Measurements from ENCODE around the gene DGCR2.
A peak's percentile ranks its signal among the peaks of the same experiment; 100 is the strongest.

The DGCR2 gene

GRCh38 chr22:19064354-19065054 lies 57.7 kb downstream of the DGCR2 start:
- Mint-ChIP-seq H3K4me3 (no peak overlapping the region), H3K27me3 (no peaks in the 10 kb centered on the region), H3K27ac (peak overlapping the region; percentile 56), H3K36me3 (peaks cover 41 to 50% of the 10 kb centered on the region in 2 donors), H3K9me3 (no peaks in the 10 kb centered on the region), H3K4me1 (peaks cover 9 to 17% of the 10 kb centered on the region in 2 donors)
- DNase-seq = no peak
- ATAC-seq (replicated peaks) = no peak

- H3K27me3 Mint-ChIP-seq = no peaks in the 10 kb centered on the region
- H3K9me3 Mint-ChIP-seq = no peaks in the 10 kb centered on the region
- no peak for DNase-seq
- peaks cover 5 to 13% of the 10 kb centered on the region in 2 donors for H3K4me1 Mint-ChIP-seq
- peaks cover 46 to 57% of the 10 kb centered on the region in 2 donors for H3K36me3 Mint-ChIP-seq
- no peak for ATAC-seq (replicated peaks)
- H3K4me3 Mint-ChIP-seq = no peak overlapping the region
- no peak overlapping the region for H3K27ac Mint-ChIP-seq
Measured at GRCh38 chr22:19063581-19064353, 58.4 kb downstream of the DGCR2 start.

- no peak overlapping the region for H3K4me3 Mint-ChIP-seq
- no peaks in the 10 kb centered on the region for H3K9me3 Mint-ChIP-seq
- ATAC-seq (replicated peaks) (no peak), DNase-seq (no peak)
- H3K4me1 Mint-ChIP-seq = peaks cover 2 to 7% of the 10 kb centered on the region in 2 donors
- peaks cover 46 to 58% of the 10 kb centered on the region in 2 donors for H3K36me3 Mint-ChIP-seq
- H3K27me3 Mint-ChIP-seq = no peaks in the 10 kb centered on the region
- no peak overlapping the region for H3K27ac Mint-ChIP-seq
Measured at GRCh38 chr22:19062943-19063308, 59.3 kb downstream of the DGCR2 start.

GRCh38 chr22:19062139-19062942 lies 59.9 kb downstream of the DGCR2 start:
- Mint-ChIP-seq H3K27ac (no peak overlapping the region), H3K4me3 (no peak overlapping the region), H3K27me3 (no peaks in the 10 kb centered on the region), H3K9me3 (no peaks in the 10 kb centered on the region), H3K36me3 (peaks cover 44 to 56% of the 10 kb centered on the region in 2 donors), H3K4me1 (peaks cover 2 to 5% of the 10 kb centered on the region in 2 donors)
- no peak for DNase-seq
- ATAC-seq (replicated peaks) = no peak

GRCh38 chr22:19061471-19062138 lies 60.6 kb downstream of the DGCR2 start:
- H3K36me3 Mint-ChIP-seq = peaks cover 43 to 62% of the 10 kb centered on the region in 2 donors
- no peak overlapping the region for H3K4me3 Mint-ChIP-seq
- peaks cover 2 to 5% of the 10 kb centered on the region in 2 donors for H3K4me1 Mint-ChIP-seq
- no peak for DNase-seq
- H3K27ac Mint-ChIP-seq = peak overlapping the region; percentile 44
- ATAC-seq (replicated peaks) = no peak
- H3K27me3 Mint-ChIP-seq = no peaks in the 10 kb centered on the region
- no peaks in the 10 kb centered on the region for H3K9me3 Mint-ChIP-seq

- Mint-ChIP-seq H3K4me1 (peaks cover 2 to 5% of the 10 kb centered on the region in 2 donors), H3K27ac (no peak overlapping the region), H3K27me3 (no peaks in the 10 kb centered on the region), H3K36me3 (peaks cover 39 to 59% of the 10 kb centered on the region in 2 donors), H3K4me3 (no peak overlapping the region), H3K9me3 (no peaks in the 10 kb centered on the region)
- ATAC-seq (replicated peaks) (no peak), DNase-seq (no peak)
Measured at GRCh38 chr22:19060356-19061009, 61.7 kb downstream of the DGCR2 start.

GRCh38 chr22:19059481-19060278 lies 62.5 kb downstream of the DGCR2 start:
- H3K4me1 Mint-ChIP-seq = peaks cover 2 to 5% of the 10 kb centered on the region in 2 donors
- H3K27me3 Mint-ChIP-seq = no peaks in the 10 kb centered on the region
- ATAC-seq (replicated peaks) = no peak
- H3K9me3 Mint-ChIP-seq = no peaks in the 10 kb centered on the region
- no peak overlapping the region for H3K27ac Mint-ChIP-seq
- H3K4me3 Mint-ChIP-seq = no peak overlapping the region
- no peak for DNase-seq
- peaks cover 34 to 54% of the 10 kb centered on the region in 2 donors for H3K36me3 Mint-ChIP-seq

GRCh38 chr22:19058713-19059451 lies 63.3 kb downstream of the DGCR2 start:
- Mint-ChIP-seq H3K9me3 (no peaks in the 10 kb centered on the region), H3K4me1 (peaks cover 0 to 5% of the 10 kb centered on the region in 2 donors), H3K27ac (no peak overlapping the region), H3K4me3 (no peak overlapping the region), H3K36me3 (peaks cover 33 to 56% of the 10 kb centered on the region in 2 donors), H3K27me3 (no peaks in the 10 kb centered on the region)
- ATAC-seq (replicated peaks) (no peak), DNase-seq (no peak)

- Mint-ChIP-seq H3K9me3 (no peaks in the 10 kb centered on the region), H3K4me1 (peaks cover 0 to 5% of the 10 kb centered on the region in 2 donors), H3K4me3 (no peak overlapping the region), H3K27me3 (no peaks in the 10 kb centered on the region), H3K27ac (no peak overlapping the region), H3K36me3 (peaks cover 38 to 62% of the 10 kb centered on the region in 2 donors)
- ATAC-seq (replicated peaks) (no peak), DNase-seq (no peak)
Measured at GRCh38 chr22:19057999-19058491, 64.2 kb downstream of the DGCR2 start.

- Mint-ChIP-seq H3K9me3 (no peaks in the 10 kb centered on the region), H3K27me3 (no peaks in the 10 kb centered on the region), H3K36me3 (peaks cover 33 to 61% of the 10 kb centered on the region in 2 donors), H3K27ac (no peak overlapping the region), H3K4me1 (peaks cover 0 to 5% of the 10 kb centered on the region in 2 donors), H3K4me3 (no peak overlapping the region)
- DNase-seq (no peak), ATAC-seq (replicated peaks) (no peak)
Measured at GRCh38 chr22:19057539-19057938, 64.7 kb downstream of the DGCR2 start.

- no peak for ATAC-seq (replicated peaks)
- Mint-ChIP-seq H3K4me3 (no peak overlapping the region), H3K4me1 (peaks cover 0 to 5% of the 10 kb centered on the region in 2 donors), H3K27me3 (no peaks in the 10 kb centered on the region), H3K36me3 (peaks cover 36 to 63% of the 10 kb centered on the region in 2 donors), H3K27ac (no peak overlapping the region), H3K9me3 (no peaks in the 10 kb centered on the region)
- no peak for DNase-seq
Measured at GRCh38 chr22:19056951-19057401, 65.2 kb downstream of the DGCR2 start.

- Mint-ChIP-seq H3K4me1 (peaks cover 0 to 5% of the 10 kb centered on the region in 2 donors), H3K9me3 (no peaks in the 10 kb centered on the region), H3K27me3 (no peaks in the 10 kb centered on the region), H3K36me3 (peaks cover 39 to 68% of the 10 kb centered on the region in 2 donors), H3K4me3 (no peak overlapping the region), H3K27ac (no peak overlapping the region)
- no peak for ATAC-seq (replicated peaks)
- no peak for DNase-seq
Measured at GRCh38 chr22:19055801-19056200, 66.4 kb downstream of the DGCR2 start.

Data from stimulated activated naive B cell treated with anti-CD40 and anti-IgM and Interleukin-4, amounts not matched to agents 10 μg/mL and 1 μg/mL and 100 μg/mL, for 72 hours (primary cell).